Lung (tissue), 12 donors: ENCODE measurements around the gene LMX1B. TPM values are rescaled to one million over a fixed set of nuclear protein-coding genes. Genes with fewer than 3 reads are reported as not detected.

Experiments
- ATAC-seq: fragments of 200-7000 bp; cut with Tn5 transposase; one replicate; pipeline ENCODE4 v1.9.1; 2020; ENCODE audit warnings: moderate number of reproducible peaks; ENCODE audit not compliant: insufficient read depth, low FRiP score
- DNase-seq, 3 donors: peaks; one replicate each; pipeline ENCODE4 v3.0.0-alpha.2; 2013 to 2017
- H3K27ac ChIP-seq, 2 donors: one replicate each; pipeline ENCODE4 v1.5.1; 2013; ENCODE audit warnings: mild to moderate bottlenecking in 2 of 2, moderate library complexity in 2 of 2, control low read depth in 1 of 2, inconsistent platforms in 1 of 2, low read depth in 1 of 2, low read length in 1 of 2
- H3K27me3 ChIP-seq, 3 donors: one replicate each; pipeline ENCODE4 v1.5.1; 2013; ENCODE audit warnings: low read length in 2 of 3; ENCODE audit not compliant: control insufficient read depth in 3 of 3, insufficient read depth in 3 of 3
- H3K36me3 ChIP-seq, 4 donors: one replicate each; pipeline ENCODE4 v1.5.1; 2013; ENCODE audit warnings: low read length in 4 of 4, mild to moderate bottlenecking in 1 of 4, moderate library complexity in 1 of 4; ENCODE audit not compliant: control insufficient read depth in 4 of 4, insufficient read depth in 4 of 4
- H3K4me1 ChIP-seq, 5 donors: one replicate each; pipeline ENCODE4 v1.5.1; 2013; ENCODE audit warnings: low read length in 5 of 5, mild to moderate bottlenecking in 2 of 5, moderate library complexity in 1 of 5; ENCODE audit not compliant: control insufficient read depth in 5 of 5, insufficient read depth in 5 of 5
- H3K4me3 ChIP-seq: one replicate; pipeline ENCODE4 v1.5.1; 2013; ENCODE audit warnings: mild to moderate bottlenecking, control low read depth, moderate library complexity
- H3K9ac ChIP-seq, 2 donors: one replicate each; pipeline ENCODE4 v1.5.1; 2013; ENCODE audit warnings: low read length in 2 of 2, control low read depth in 1 of 2; ENCODE audit not compliant: insufficient read depth in 1 of 2
- H3K9me3 ChIP-seq, 4 donors: one replicate each; pipeline ENCODE4 v1.5.1; 2013; ENCODE audit warnings: low read length in 3 of 4, mild to moderate bottlenecking in 1 of 4, moderate library complexity in 1 of 4; ENCODE audit not compliant: control insufficient read depth in 4 of 4, insufficient read depth in 3 of 4
- WGBS, 2 donors: extraction: QIAGEN DNeasy Blood & Tissue Kit; methylation state at CpG; one replicate each; pipeline ENCODE4 v1.1.7; 2013; 5-methylcytosine and 5-hydroxymethylcytosine counted together
- polyA plus RNA-seq, 2 donors: library from polyadenylated mRNA; stranded (reverse); fragments of 200-250 nt; gene quantifications; one replicate each; pipeline ENCODE4 v1.2.1, GENCODE V29; 2013
- total RNA-seq, 2 donors: library from RNA; depleted of rRNA in 1 of 2; stranded (reverse); fragments of >200 nt in 1 of 2; gene quantifications; one replicate each; pipeline ENCODE4 v1.2.1, GENCODE V29; 2014 to 2021
- TF ChIP-seq, protein P1 (sequence below): IDR thresholded peaks from 2 replicates; pipeline ENCODE4 v1.5.1; 2012; ENCODE audit warnings: mild to moderate bottlenecking; ENCODE audit errors: control extremely low read depth, extremely low read depth
- donor health status: control.
- donor health status: control.
- donor health status: Bipolar disorder and iron deficiency.
- donor health status: healthy.
- donor health status: DM: yes; HTN: yes; CAD: no.

Gene LMX1B
- total and polyA plus RNA-seq, 4 donors: under 0.01 to 0.77 (median 0.10) TPM

GRCh38 chr9:126745574-126746411 is 132.1 kb downstream of the LMX1B start:
- Histone ChIP-seq H3K27me3 (peaks cover 0 to 5% (median 2%) of the 10 kb centered on the region in 3 donors), H3K9me3 (no peaks in the 10 kb centered on the region), H3K4me3 (no peak overlapping the region), H3K4me1 (peaks cover 0 to 8% (median 0%) of the 10 kb centered on the region in 5 donors), H3K36me3 (no peaks in the 10 kb centered on the region), H3K9ac (no peak overlapping the region), H3K27ac (no peak overlapping the region)
- ATAC-seq: no peak
- TF ChIP-seq, protein P1, sequence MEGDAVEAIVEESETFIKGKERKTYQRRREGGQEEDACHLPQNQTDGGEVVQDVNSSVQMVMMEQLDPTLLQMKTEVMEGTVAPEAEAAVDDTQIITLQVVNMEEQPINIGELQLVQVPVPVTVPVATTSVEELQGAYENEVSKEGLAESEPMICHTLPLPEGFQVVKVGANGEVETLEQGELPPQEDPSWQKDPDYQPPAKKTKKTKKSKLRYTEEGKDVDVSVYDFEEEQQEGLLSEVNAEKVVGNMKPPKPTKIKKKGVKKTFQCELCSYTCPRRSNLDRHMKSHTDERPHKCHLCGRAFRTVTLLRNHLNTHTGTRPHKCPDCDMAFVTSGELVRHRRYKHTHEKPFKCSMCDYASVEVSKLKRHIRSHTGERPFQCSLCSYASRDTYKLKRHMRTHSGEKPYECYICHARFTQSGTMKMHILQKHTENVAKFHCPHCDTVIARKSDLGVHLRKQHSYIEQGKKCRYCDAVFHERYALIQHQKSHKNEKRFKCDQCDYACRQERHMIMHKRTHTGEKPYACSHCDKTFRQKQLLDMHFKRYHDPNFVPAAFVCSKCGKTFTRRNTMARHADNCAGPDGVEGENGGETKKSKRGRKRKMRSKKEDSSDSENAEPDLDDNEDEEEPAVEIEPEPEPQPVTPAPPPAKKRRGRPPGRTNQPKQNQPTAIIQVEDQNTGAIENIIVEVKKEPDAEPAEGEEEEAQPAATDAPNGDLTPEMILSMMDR: no peak
- DNase-seq: no peak
- whole genome bisulfite sequencing, 2 donors: 50 to 52% methylated on average over 10 of the region's 10 CpGs

Other genes starting within 250 kb of the LMX1B start
- 10 to 100 TPM; 23.3 to 64.3 TPM for gene ZBTB43, start 191.1 kb downstream of the LMX1B start, total RNA-seq
- gene ZBTB43, start 191.1 kb downstream of the LMX1B start, polyA plus RNA-seq: 1 to 10 TPM; 4.6 to 5.8 TPM
- gene ZBTB34, start 246.7 kb downstream of the LMX1B start, total RNA-seq: 10 to 100 TPM; 10.3 to 35.6 TPM
- 1 to 10 TPM; 3.2 to 5.1 TPM for gene ZBTB34, start 246.7 kb downstream of the LMX1B start, polyA plus RNA-seq